DMS114 treated with DMSO at 0.1 percent for 48 hours (cell line): ENCODE data around the gene TMEM258.

Source experiments
- DNase-seq: peaks from one replicate; lab custom pipeline; 2025; ENCODE audit not compliant: unreplicated experiment; lab: John Stamatoyannopoulos, UW

The TMEM258 gene

DNA sequence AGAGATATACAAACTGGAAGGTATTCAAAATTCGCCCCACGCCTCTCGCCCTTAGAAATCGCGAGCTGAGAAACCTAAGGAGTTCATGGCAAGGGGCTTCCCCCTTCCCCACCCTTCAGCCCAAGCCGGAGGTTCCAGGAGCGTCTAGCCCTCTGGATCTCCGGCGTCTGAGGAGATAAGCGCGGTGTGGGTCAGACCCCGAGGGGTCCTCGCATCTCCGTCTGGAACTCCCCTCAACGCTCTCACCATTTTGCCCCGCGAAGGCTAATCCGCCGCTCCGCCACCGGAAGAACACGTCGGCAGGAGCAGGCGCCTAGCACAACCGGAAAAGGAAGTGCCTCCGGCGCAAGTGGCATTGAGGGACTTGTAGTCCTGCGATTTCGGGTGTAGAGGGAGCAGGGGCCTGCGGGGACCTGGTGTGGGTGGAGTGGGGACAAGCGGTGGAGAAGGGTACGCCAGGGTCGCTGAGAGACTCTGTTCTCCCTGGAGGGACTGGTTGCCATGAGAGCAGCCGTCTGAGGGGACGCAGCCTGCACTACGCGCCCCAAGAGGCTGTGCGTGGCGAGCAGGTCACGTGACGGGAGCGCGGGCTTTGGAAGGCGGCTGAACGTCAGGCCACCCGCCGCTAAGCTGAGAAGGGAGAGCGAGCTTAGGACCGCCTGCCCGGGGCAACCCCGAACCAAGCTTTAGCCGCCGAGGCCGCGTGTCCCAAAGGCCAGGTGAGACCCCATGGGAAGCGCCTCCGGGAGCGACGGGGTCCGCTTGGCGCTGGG, at the start of gene TMEM258, which contains the start of gene FEN1:
Gene TMEM258 (minus strand): TSS at position 290 of the 773 bp plus-strand sequence. CDS start 41 bp downstream, at position 249.
Gene FEN1 (plus strand): TSS at position 602 of the 773 bp plus-strand sequence. CDS start 2,451 bp downstream, outside the sequence.
- peak; percentile 93 for DNase-seq

- no peak for DNase-seq
Observed at GRCh38 chr11:61841636-61842527, 49.5 kb upstream of the TMEM258 start.

GRCh38 chr11:61840371-61840770, 48.0 kb upstream of the TMEM258 start:
- no peak for DNase-seq

DNA sequence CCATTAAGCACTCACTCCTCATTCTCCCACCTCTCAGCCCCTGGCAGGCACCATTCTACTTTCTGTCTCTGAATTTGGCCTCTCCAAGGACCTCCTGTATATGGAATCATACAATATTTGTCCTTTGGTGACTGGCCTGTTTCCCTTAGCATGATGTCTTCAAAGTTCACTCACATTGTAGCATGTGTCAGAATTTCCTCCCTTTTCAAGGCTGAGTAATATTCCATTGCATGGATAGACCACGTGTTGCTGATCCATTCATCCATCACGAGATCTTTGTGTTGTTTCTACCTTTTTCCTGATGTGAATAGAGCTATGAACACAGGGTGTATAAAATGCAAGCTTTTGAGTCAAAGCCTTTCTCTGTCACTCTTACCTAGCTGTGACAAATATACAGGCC, 47.3 kb upstream of the TMEM258 start:
- no peak for DNase-seq

- DNase-seq = no peak
Observed at GRCh38 chr11:61838921-61839320, 46.5 kb upstream of the TMEM258 start.

DNA sequence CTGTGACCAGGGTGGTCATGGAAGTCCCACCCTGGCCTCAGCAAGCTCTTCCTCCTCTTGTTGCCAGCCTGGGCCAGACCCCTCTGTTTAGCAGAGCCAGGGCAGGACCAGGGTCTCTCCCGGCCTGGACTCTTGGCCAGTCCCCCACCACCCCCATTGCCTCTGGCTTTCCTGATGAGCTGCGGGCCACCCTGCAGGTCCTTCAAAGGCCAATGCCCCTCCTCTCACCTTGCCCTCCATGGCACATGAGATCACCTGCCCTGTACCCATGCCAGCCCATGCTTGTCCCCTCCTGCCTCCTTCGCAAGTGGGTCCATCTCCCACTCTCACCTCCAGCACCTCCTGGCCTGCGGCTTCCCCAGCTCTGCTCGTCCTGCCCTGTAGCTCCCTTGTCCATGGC, 46.1 kb upstream of the TMEM258 start:
- no peak for DNase-seq

GRCh38 chr11:61837411-61838005, 45.1 kb upstream of the TMEM258 start:
- DNase-seq = no peak

DNA sequence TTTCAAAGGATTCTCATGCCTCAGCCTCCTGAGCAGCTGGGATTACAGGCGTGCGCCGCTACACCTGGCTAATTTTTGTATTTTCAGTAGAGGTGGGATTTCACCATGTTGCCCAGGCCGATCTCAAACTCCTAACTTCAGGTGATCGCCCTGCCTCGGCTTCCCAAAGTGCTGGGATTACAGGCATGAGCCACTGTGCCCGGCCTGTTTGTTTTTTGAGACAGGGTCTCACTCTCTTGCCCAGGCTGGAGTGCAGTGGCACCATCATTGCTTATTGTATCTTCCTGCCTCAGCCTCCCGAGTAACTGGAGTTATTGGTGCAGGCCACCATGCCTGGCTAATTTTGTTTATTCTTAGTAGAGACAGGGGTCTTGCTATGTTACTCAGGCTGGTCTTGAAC, 43.8 kb upstream of the TMEM258 start:
- no peak for DNase-seq

DNA sequence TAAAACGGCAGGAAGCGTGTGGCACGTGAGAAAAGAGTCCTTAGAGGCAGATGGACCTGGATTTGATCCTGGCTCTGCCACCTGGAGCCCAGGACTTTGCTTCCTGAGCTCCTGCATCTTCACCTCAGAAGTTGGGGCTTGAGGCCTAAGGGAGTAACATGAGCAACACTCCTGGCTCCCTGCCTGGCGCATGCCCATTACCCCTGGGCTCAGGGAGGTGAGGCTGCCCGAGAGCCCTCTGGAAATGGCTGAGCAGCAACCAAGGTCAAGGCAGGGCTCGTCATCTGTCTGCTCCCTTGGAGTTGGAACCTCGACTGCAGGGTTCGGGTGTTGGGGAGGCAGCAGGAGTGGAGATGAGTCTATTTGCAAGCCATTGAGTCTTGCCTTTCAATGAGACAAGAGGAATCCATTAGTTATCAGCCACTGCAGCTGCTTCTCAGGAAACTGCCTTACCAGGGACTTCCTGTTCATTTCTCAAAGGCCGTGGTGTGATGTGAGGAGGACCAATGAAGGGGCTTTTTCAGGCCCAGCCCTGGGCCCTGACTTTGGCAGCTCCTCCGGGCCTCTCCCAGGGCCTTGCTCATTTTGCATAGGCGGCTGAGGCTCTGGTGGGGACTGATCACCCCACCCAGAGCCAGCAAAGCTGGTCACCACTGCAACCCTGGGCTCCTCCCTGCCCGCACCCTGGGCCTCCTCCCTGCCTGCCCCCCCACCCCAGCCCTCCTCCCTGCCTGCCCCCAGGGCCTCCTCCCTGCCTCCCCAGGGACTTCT, 42.1 kb upstream of the TMEM258 start:
- no peak for DNase-seq

- no peak for DNase-seq
Observed at GRCh38 chr11:61833926-61834277, 41.5 kb upstream of the TMEM258 start.

DNA sequence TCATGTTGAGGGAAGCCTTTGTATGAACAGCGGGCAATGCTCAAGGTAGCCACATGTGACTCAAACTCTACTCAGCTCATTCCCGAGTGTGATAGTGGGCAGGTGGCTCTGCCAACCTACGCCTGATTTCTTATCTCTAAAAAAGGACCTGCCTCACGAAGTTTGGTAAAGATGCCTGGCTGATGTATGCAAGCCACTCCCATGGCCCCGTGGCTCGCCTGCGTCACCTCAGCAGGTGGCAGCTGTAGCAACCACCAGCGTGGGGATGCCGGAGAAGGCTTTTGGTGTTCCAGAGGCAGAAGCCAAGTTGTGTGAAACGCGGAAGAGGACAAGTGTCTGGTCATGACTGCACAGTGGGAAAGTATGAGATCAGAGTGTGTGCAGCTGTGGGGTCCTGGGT, 41.1 kb upstream of the TMEM258 start:
- DNase-seq = no peak

DNA sequence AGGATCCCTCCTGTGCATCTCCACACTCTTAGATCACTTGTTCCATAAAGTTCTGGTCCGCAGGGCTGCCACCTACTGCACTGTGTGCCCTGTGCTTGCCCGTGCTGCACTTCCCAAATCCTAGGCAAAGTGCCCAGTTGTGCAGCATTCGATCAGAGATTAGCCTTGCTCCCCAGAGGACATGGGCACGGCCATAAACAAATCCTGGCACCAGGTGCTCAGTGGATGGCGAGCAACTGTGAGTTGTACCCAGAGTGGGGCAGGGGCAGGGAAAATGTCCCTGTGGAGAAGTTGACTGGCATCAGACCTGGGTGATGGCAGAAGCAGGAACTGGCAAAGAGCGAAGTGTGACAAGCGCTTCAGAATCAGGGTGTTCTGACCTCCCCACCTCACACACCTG, 40.4 kb upstream of the TMEM258 start:
- DNase-seq = no peak

DNA sequence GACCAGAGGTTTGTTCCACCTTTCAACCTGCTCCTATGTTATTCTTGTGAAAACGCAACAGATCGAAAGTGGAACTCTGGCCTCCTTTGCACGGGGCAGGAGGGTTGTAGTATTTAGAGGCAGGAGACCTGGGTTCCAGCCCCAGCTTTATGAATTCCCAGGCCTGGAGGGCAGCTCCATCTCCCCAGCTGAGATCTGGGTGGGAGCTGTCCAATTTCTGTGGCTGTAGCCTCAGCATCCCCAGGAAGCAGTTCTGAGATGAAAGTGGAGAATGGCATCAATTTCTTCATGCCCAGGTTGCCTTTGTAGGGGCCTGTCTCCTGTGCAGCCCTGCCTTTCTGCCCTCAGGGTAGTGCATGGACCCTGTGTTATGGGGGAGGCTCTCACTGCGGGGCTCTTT, 39.8 kb upstream of the TMEM258 start:
- no peak for DNase-seq

- DNase-seq = no peak
Observed at GRCh38 chr11:61830237-61831105, 38.1 kb upstream of the TMEM258 start.

DNA sequence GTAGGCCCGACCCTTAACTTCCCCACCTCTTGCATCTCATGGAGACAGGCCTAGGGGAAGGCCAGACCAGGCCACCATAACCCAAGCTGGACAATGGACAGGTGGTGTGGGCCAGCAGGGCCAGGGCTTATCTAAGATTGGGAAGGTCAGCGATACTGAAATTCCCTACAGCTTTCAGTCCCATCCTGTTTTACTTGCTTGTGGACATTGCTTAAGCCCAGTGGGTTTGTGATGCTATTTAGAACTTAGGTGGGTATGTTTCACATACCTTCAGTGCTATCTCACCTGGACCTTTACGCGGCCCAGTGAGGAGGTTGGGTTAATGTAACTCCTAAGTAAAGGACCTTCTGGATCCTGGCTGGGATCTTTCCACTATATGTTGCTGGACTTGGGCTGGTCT, 37.4 kb upstream of the TMEM258 start:
- no peak for DNase-seq

GRCh38 chr11:61828629-61829407, 36.4 kb upstream of the TMEM258 start:
- DNase-seq = no peak

DNA sequence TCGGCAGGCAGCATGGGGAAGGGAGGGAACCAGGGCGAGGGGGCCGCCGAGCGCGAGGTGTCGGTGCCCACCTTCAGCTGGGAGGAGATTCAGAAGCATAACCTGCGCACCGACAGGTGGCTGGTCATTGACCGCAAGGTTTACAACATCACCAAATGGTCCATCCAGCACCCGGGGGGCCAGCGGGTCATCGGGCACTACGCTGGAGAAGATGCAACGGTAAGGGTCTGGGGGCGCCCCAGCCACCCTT, 35.9 kb upstream of the TMEM258 start:
- no peak for DNase-seq

DNA sequence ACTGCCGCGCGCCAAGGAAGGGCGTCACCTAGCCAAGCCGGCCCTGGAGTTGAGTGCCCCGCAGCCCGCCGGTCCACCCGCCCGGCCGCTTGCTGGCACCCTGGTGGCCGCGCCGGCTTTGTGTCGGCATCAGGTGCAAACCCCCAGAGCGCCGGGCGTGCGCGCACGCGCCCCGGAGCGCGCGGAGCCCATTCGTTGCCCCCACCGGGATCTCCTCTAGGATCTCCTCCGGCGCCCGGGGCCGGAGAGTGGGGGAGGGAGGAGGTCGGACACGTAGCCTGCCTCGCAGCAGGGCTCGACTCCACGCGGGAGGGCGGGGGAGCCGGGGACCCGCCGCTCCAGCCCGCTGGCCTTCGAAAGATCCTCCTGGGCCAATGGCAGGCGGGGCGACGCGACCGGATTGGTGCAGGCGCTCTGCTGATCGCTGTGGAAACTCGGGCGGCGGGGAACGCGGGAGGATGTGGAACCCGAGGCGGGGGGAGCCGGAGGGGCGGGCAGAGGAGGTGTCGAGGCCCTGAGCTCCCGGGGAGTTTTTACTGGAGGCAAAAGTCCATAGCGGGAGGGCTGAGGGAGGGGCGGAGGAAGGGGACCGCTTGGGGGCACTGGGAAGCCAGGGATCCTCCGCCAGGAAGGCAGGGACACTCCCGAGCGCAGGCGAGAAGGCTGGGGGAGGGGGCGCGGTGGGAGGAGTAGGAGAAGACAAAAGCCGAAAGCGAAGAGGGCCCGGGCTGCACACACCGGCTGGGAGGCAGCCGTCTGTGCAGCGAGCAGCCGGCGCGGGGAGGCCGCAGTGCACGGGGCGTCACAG, 35.4 kb upstream of the TMEM258 start, which contains the start of gene FADS2:
Gene FADS2 (plus strand): TSS at position 730 of the 808 bp plus-strand sequence. CDS start 91 bp downstream, outside the sequence.
- peak; percentile 40 for DNase-seq
